Peyer's patch (tissue), 4 donors: Measurements from ENCODE around the gene ARL8A. TPM values are rescaled to one million over a fixed set of nuclear protein-coding genes. Genes with fewer than 3 reads are reported as not detected.

Experiments
- DNase-seq, 3 donors: peaks; one replicate each; pipeline ENCODE4 v3.0.0-alpha.2; 2017 to 2019
- H3K27ac ChIP-seq, 4 donors: fragments of 200-600 bp; sonication (generic); one replicate each; pipeline ENCODE4 v1.5.1; 2016 to 2019
- H3K27me3 ChIP-seq, 2 donors: fragments of 200-600 bp; sonication (generic); one replicate each; pipeline ENCODE4 v1.5.1; 2019
- H3K36me3 ChIP-seq, 3 donors: fragments of 200-600 bp; sonication (generic); one replicate each; pipeline ENCODE4 v1.5.1; 2016 to 2019
- H3K4me1 ChIP-seq, 4 donors: fragments of 200-600 bp; sonication (generic); one replicate each; pipeline ENCODE4 v1.5.1; 2016 to 2019
- H3K4me3 ChIP-seq, 4 donors: fragments of 200-600 bp; sonication (generic); 1 replicate in 3 of 4; 2 replicates in 1 of 4; pipeline ENCODE4 v1.5.1; 2016 to 2019; ENCODE audit warnings: mild to moderate bottlenecking in 1 of 4
- H3K9me3 ChIP-seq, 4 donors: fragments of 200-600 bp; sonication (generic); one replicate each; pipeline ENCODE4 v1.5.1; 2016 to 2019; ENCODE audit warnings: mild to moderate bottlenecking in 1 of 4
- CTCF ChIP-seq, 6 experiments: fragments of 450-650 bp in 4 of 6; fragments of 200-600 bp in 2 of 6; sonication (generic) in 1 of 6; IDR thresholded peaks; one replicate each; pipeline ENCODE4 v1.5.1; 2017 to 2019; ENCODE audit warnings: antibody characterized with exemption in 6 of 6, mild to moderate bottlenecking in 3 of 6, moderate library complexity in 1 of 6
- POLR2A ChIP-seq, 2 donors: fragments of 450-650 bp; IDR thresholded peaks; one replicate each; pipeline ENCODE4 v1.5.1; 2017; ENCODE audit warnings: antibody characterized with exemption in 2 of 2, mild to moderate bottlenecking in 2 of 2, moderate library complexity in 2 of 2
- total RNA-seq, 4 donors: library from RNA; depleted of rRNA; stranded (reverse); fragments of >200 nt; gene quantifications; one replicate each; pipeline ENCODE4 v1.1.0, GENCODE V29; 2016

Gene ARL8A
- total RNA-seq, 4 donors from 2014 or later, result 25.7 to 37.1 (median 36.0) TPM

GRCh38 chr1:202153284-202153683 lies 8.7 kb upstream of the ARL8A start:
- H3K36me3 ChIP-seq, result no peaks in the 10 kb centered on the region
- H3K27me3 ChIP-seq, result no peaks in the 10 kb centered on the region
- DNase-seq, result no peak
- peaks cover 0 to 10% (median 2%) of the 10 kb centered on the region in 4 donors for H3K4me1 ChIP-seq
- no peak overlapping the region for H3K4me3 ChIP-seq
- no peak for TF ChIP-seq CTCF (IDR thresholded peaks at IDR 0.05)
- TF ChIP-seq POLR2A (IDR thresholded peaks at IDR 0.05), result no peak
- H3K27ac ChIP-seq, result no peak overlapping the region
- no peaks in the 10 kb centered on the region for H3K9me3 ChIP-seq

DNA sequence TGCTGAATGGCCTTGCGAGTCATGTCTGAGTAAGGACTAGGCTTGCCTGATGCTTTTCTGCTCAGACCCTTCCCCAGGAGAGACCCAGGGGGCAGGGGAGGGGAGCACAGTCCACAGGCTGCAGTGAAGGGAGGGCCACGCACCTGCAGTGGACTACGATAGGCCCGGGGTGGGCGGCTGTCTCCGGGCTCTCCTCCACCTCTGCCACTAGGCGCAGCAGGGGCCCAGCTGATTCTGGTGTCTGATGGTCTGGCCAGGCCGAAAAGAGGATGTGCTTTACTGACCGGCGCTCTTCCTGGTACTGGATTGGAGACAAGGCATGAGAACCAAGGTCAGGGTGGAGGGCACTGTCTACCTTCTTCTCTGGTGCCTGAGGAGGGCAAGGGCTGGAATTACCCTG lies 7.9 kb upstream of the ARL8A start:
- Histone ChIP-seq H3K4me3 (no peak overlapping the region), H3K4me1 (peaks cover 0 to 2% (median 0%) of the 10 kb centered on the region in 4 donors), H3K27ac (no peak overlapping the region), H3K27me3 (no peaks in the 10 kb centered on the region), H3K9me3 (no peaks in the 10 kb centered on the region), H3K36me3 (no peaks in the 10 kb centered on the region)
- no peak for DNase-seq
- TF ChIP-seq POLR2A (IDR thresholded peaks at IDR 0.05) (no peak), CTCF (IDR thresholded peaks at IDR 0.05) (no peak)

DNA sequence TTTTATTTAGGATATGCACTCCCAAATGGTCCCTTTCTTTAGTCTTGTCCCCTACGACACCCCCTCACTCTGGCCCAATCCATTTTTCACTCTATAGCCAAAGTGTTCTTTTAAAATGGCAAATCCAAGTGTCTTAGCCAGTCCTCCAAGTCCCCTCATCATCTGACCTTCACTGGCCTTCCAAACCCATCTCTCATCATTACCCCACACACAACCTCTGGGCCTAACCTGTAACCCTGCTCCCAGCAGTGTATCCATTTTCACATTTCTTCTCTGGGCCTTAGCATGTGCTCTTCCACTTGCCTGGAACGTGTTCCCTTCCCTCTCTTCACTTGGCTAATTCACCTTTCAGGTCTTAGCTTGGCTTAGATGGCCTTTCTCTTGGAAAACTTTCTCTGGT lies 6.5 kb upstream of the ARL8A start:
- Histone ChIP-seq H3K4me3 (no peak overlapping the region), H3K4me1 (no peaks in the 10 kb centered on the region), H3K27ac (no peak overlapping the region), H3K9me3 (no peaks in the 10 kb centered on the region), H3K27me3 (no peaks in the 10 kb centered on the region), H3K36me3 (no peaks in the 10 kb centered on the region)
- TF ChIP-seq POLR2A (IDR thresholded peaks at IDR 0.05) (no peak), CTCF (IDR thresholded peaks at IDR 0.05) (no peak)
- no peak for DNase-seq

DNA sequence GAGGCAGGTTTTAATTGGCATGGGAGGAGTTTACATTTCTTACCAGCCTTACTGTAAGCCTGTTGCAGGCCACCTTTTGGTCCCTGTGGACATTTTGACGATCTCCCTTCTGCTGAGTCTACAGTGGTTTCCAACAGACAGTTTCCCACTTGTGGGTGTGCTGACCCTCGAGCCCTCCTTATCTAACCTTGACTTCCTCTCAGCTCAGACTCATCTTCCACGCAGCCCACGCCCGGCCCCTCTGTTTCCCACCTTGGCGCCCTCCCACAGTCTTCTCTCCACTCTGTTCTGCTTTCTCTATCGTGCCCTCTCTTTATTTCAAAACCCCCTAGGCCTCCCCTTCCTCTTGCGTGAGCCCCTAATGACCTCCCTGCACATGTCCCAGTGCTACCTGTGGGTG lies 6.1 kb upstream of the ARL8A start:
- Histone ChIP-seq H3K9me3 (no peaks in the 10 kb centered on the region), H3K27ac (no peak overlapping the region), H3K27me3 (no peaks in the 10 kb centered on the region), H3K4me1 (no peaks in the 10 kb centered on the region), H3K36me3 (no peaks in the 10 kb centered on the region), H3K4me3 (no peak overlapping the region)
- DNase-seq, result no peak
- TF ChIP-seq CTCF (IDR thresholded peaks at IDR 0.05) (no peak), POLR2A (IDR thresholded peaks at IDR 0.05) (no peak)

GRCh38 chr1:202150187-202150586 lies 5.7 kb upstream of the ARL8A start:
- Histone ChIP-seq H3K36me3 (no peaks in the 10 kb centered on the region), H3K9me3 (no peaks in the 10 kb centered on the region), H3K4me1 (peaks cover 0 to 4% (median 2%) of the 10 kb centered on the region in 4 donors), H3K27me3 (no peaks in the 10 kb centered on the region), H3K4me3 (no peak overlapping the region), H3K27ac (no peak overlapping the region)
- DNase-seq, result no peak
- no peak for TF ChIP-seq CTCF (IDR thresholded peaks at IDR 0.05)
- no peak for TF ChIP-seq POLR2A (IDR thresholded peaks at IDR 0.05)

DNA sequence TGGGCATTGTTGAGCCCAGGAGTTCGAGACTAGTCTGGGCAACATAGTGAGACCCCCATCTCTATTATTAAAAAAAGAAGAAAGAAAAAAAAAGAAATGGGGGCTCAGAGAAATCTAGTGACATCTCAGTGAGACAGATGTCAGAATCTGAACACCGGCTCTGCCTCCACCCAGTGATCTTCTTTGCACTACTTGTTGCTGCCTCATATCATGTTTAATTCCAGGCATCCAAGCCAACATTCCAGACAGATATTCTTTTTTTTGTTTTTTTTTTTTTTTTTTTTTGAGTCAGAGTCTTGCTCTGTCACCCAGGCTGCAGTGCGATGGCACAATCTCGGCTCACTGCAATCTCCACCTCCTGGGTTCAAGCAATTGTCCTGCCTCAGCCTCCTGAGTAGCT lies 5.0 kb upstream of the ARL8A start:
- H3K27me3 ChIP-seq, result no peaks in the 10 kb centered on the region
- H3K4me1 ChIP-seq, result peaks cover 0 to 5% (median 2%) of the 10 kb centered on the region in 4 donors
- TF ChIP-seq CTCF (IDR thresholded peaks at IDR 0.05) (no peak), POLR2A (IDR thresholded peaks at IDR 0.05) (no peak)
- no peaks in the 10 kb centered on the region for H3K36me3 ChIP-seq
- H3K27ac ChIP-seq, result no peak overlapping the region
- no peak overlapping the region for H3K4me3 ChIP-seq
- no peaks in the 10 kb centered on the region for H3K9me3 ChIP-seq
- DNase-seq, result no peak
